Type B pancreatic cell (in vitro differentiated cells): ENCODE results near the gene SMAD7. TPM values are rescaled to one million over a fixed set of nuclear protein-coding genes. Genes with fewer than 3 reads are reported as not detected.

ENCODE experiments used
- DNase-seq: peaks from one replicate; pipeline ENCODE4 v3.0.0; 2021; ENCODE audit warnings: mixed read lengths; ENCODE audit not compliant: unreplicated experiment; ENCODE audit errors: extremely low spot score
- H3K27ac Mint-ChIP-seq: 2 replicates; pipeline ENCODE4 v1.8.0; 2021; ENCODE audit warnings: mild to moderate bottlenecking, mixed read lengths
- H3K27me3 Mint-ChIP-seq: 2 replicates; pipeline ENCODE4 v1.8.0; 2021; ENCODE audit warnings: mixed read lengths
- H3K36me3 Mint-ChIP-seq: 2 replicates; pipeline ENCODE4 v1.8.0; 2021; ENCODE audit warnings: mixed read lengths
- H3K4me1 Mint-ChIP-seq: one replicate; pipeline ENCODE4 v1.8.0; 2021; ENCODE audit warnings: mixed read lengths; ENCODE audit not compliant: unreplicated experiment
- H3K4me3 Mint-ChIP-seq: 2 replicates; pipeline ENCODE4 v1.8.0; 2021; ENCODE audit warnings: mild to moderate bottlenecking, mixed read lengths
- H3K9me3 Mint-ChIP-seq: 2 replicates; pipeline ENCODE4 v1.8.0; 2021; ENCODE audit warnings: mixed read lengths
- CTCF ChIP-seq: fragments of 200-600 bp; sonication (generic); conservative IDR thresholded peaks from 2 replicates; pipeline ENCODE4 v1.5.0; 2021; ENCODE audit warnings: antibody characterized with exemption, mild to moderate bottlenecking
- total RNA-seq: library from RNA; stranded (reverse); gene quantifications from 2 replicates; pipeline ENCODE4 v1.2.1, GENCODE V29; 2021; ENCODE audit warnings: low replicate concordance

The SMAD7 gene
- total RNA-seq, 1 donor from 2014 or later = 17.8 TPM

- no peak for DNase-seq
- Mint-ChIP-seq H3K4me1 (peaks cover 42% of the 10 kb centered on the region), H3K27ac (peak overlapping the region; percentile 90), H3K36me3 (no peaks in the 10 kb centered on the region), H3K9me3 (no peaks in the 10 kb centered on the region), H3K27me3 (peaks cover 5% of the 10 kb centered on the region), H3K4me3 (no peak overlapping the region)
- TF ChIP-seq CTCF = no peak
Observed at GRCh38 chr18:48992133-48992532, 41.4 kb upstream of the SMAD7 start.

- Mint-ChIP-seq H3K36me3 (no peaks in the 10 kb centered on the region), H3K27ac (no peak overlapping the region), H3K27me3 (peaks cover 5% of the 10 kb centered on the region), H3K4me1 (peaks cover 38% of the 10 kb centered on the region), H3K9me3 (no peaks in the 10 kb centered on the region), H3K4me3 (no peak overlapping the region)
- no peak for DNase-seq
- no peak for TF ChIP-seq CTCF
Observed at GRCh38 chr18:48991676-48992075, 40.9 kb upstream of the SMAD7 start.

GRCh38 chr18:48991319-48991660 lies 40.5 kb upstream of the SMAD7 start:
- peaks cover 38% of the 10 kb centered on the region for H3K4me1 Mint-ChIP-seq
- peaks cover 5% of the 10 kb centered on the region for H3K27me3 Mint-ChIP-seq
- no peak overlapping the region for H3K4me3 Mint-ChIP-seq
- no peak overlapping the region for H3K27ac Mint-ChIP-seq
- no peaks in the 10 kb centered on the region for H3K36me3 Mint-ChIP-seq
- no peaks in the 10 kb centered on the region for H3K9me3 Mint-ChIP-seq
- no peak for DNase-seq
- no peak for TF ChIP-seq CTCF

DNA sequence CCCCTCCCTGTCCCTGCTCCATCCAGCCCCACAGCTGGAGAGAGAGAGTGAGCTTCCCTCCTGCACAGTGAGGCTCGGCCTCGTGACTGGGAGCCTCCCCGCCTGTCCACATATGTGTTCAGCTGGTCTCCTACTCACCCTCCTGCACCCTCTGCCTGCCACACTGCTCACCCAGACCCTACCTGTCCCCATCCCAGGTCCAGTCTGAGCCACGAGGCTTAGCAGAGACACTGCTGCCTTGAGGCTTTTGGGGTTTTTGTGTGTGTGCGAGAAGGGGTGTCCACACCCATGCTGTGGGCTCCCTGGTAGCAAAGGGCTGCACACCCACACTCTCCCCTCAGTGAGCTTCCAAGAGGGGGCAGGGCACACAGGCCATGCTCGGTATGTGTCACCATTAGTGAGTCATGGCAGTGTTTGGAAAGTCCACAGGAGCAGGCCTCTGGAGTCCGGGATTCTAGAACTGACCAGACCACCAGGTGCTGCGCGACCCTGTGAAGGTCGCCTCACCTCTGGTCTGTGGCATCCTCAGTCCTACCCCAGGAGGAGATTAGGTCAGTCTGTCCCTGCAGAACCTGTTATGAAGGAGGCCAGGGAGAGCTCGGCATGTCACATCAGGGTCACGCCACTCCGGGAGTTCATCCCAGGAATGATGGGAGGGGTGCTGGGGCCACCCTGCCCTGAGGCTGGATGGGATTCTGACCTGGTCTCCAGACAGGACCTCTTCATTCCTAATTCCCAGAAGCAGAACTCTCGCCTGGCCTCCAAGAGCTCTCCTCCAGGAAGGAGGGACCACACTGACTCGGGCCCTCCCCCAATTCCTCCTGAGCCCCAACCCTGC lies 39.9 kb upstream of the SMAD7 start:
- Mint-ChIP-seq H3K4me3 (no peak overlapping the region), H3K27ac (no peak overlapping the region), H3K4me1 (peaks cover 38% of the 10 kb centered on the region), H3K36me3 (no peaks in the 10 kb centered on the region), H3K27me3 (peaks cover 5% of the 10 kb centered on the region), H3K9me3 (no peaks in the 10 kb centered on the region)
- no peak for DNase-seq
- TF ChIP-seq CTCF = no peak

DNA sequence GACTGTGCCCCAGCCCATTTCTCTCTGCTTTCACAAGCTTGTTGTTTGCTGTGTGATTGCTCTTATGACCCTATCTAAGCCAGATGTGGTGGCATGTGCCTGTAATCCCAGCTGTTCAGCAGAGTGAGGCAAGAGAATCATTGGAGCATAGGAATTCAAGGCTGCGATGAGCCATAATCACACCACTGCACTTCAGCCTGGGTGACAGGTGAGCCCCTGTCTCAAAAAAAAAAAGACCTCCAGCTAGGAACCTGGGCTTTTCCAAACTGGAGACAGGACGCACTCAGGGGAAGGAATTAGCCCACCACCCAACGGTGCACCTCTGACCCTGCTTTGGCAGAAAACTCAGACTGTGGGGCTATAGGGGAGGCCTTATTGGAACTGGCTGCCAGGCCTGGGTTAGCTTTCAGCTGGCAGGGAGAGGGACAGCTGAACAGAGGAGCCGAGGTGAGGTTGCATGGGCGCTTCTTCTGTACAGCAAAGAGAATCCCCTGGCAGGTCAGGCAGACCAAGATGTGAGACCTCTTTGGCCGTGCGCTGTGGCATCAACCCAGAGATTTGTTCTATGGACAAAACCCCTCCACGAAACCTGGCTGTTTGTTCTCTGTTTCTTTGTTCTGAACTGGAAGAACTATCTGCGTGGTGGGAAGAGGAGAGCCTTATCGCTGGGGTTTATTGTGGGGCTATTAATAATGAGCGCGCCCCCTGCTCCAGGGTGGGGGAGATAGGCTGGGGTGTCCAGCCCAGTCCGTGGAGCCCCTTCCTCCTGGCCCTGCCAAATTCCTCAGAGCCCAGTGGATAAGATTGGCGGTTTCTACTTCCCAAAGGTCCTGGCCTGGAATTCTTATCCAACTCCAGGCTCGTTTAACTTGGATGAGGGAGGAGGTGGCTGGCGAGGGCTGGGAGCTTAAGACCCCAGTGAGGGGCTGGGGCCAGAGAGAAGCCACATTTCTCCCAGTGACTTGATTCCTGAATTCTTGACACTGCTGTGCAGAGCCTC lies 38.8 kb upstream of the SMAD7 start:
- no peaks in the 10 kb centered on the region for H3K9me3 Mint-ChIP-seq
- no peak overlapping the region for H3K27ac Mint-ChIP-seq
- no peaks in the 10 kb centered on the region for H3K36me3 Mint-ChIP-seq
- peaks cover 5% of the 10 kb centered on the region for H3K27me3 Mint-ChIP-seq
- TF ChIP-seq CTCF = no peak
- no peak for DNase-seq
- peaks cover 43% of the 10 kb centered on the region for H3K4me1 Mint-ChIP-seq
- no peak overlapping the region for H3K4me3 Mint-ChIP-seq
